ENCODE data around the gene NRG4. TPM values are rescaled to one million over a fixed set of nuclear protein-coding genes. Genes with fewer than 3 reads are reported as not detected.
"Not testable (repeated sequence)": the region's sequence is repeated elsewhere in the genome, so short reads cannot be mapped to it uniquely, and the experiment has no call there.

The NRG4 gene
- total and polyA plus RNA-seq, 5 donors from 2014 or later = not detected

- not testable (repeated sequence) for H3K27me3 ChIP-seq (ENCODE audit: control insufficient read depth, insufficient read depth, low read length); H3K4me1 ChIP-seq (ENCODE audit: control insufficient read depth, insufficient read depth, low read length, poor library complexity, severe bottlenecking); H3K36me3 Mint-ChIP-seq; H3K4me1 Mint-ChIP-seq; H3K4me3 ChIP-seq (ENCODE audit: low read depth, low read length); DNase-seq; H3K36me3 ChIP-seq (ENCODE audit: control insufficient read depth, insufficient read depth, low read length); H3K9me3 ChIP-seq (ENCODE audit: control insufficient read depth in 2 of 2, low read length in 2 of 2); H3K27ac Mint-ChIP-seq; ATAC-seq (ENCODE audit: low read depth in 2 of 2); H3K27ac ChIP-seq (ENCODE audit: insufficient read depth, low read length, poor library complexity, severe bottlenecking); H3K4me3 Mint-ChIP-seq
- H3K9me3 Mint-ChIP-seq = peaks cover 0 to 36% (median 6%) of the 10 kb centered on the region in 7 donors
- H3K27me3 Mint-ChIP-seq = peaks cover 39% of the 10 kb centered on the region
Measured at GRCh38 chr15:76013470-76013869, 1.2 kb upstream of the NRG4 start.

- Mint-ChIP-seq H3K36me3 (no peaks in the 10 kb centered on the region), H3K4me3 (no peak overlapping the region), H3K4me1 (peaks cover 0 to 5% (median under 1%) of the 10 kb centered on the region in 4 donors), H3K27me3 (peaks cover 31% of the 10 kb centered on the region), H3K9me3 (peaks cover 0 to 13% (median 4%) of the 10 kb centered on the region in 7 donors), H3K27ac (no peak overlapping the region)
- Histone ChIP-seq H3K36me3 (ENCODE audit: control insufficient read depth, insufficient read depth, low read length) (no peaks in the 10 kb centered on the region), H3K4me3 (ENCODE audit: low read depth, low read length) (no peak overlapping the region), H3K27ac (ENCODE audit: insufficient read depth, low read length, poor library complexity, severe bottlenecking) (no peak overlapping the region), H3K4me1 (ENCODE audit: control insufficient read depth, insufficient read depth, low read length, poor library complexity, severe bottlenecking) (no peaks in the 10 kb centered on the region), H3K9me3 (ENCODE audit: control insufficient read depth in 2 of 2, low read length in 2 of 2) (no peaks in the 10 kb centered on the region), H3K27me3 (ENCODE audit: control insufficient read depth, insufficient read depth, low read length) (peaks cover 14% of the 10 kb centered on the region)
- no peak for ATAC-seq (ENCODE audit: low read depth in 2 of 2)
- no peak for DNase-seq
Measured at GRCh38 chr15:76010613-76011012, 1.6 kb downstream of the NRG4 start.

DNA sequence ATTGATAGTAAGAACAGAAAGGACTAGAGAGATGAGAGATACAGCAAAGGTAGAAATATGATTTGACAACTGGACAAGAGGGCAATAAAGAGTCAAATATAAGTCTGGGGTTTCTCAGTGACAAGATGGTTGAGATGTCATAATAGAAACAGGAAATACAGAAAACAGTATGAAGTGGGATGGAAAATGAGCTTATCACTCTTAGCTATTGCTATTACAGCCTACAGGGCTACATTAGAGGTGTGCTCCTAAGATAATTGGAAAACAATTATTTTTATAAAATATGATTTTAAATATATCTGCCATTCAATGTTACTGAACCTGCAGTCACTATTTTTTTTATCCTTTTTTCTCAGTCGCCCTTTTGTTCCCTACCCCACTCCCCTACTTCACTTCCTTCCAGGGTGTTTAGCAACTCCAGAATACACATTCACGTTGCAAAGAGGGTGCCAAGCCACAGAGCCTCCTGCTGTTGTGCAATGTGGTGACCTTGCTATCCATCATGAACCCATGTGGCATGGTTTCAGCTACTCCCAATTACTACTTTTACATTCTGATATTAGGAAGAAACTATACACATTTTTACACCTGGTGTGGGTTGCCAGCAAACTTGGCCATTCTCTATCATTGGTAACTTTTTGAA lies 6.0 kb downstream of the NRG4 start:
- no peak overlapping the region for H3K4me3 Mint-ChIP-seq
- no peak overlapping the region for H3K27ac Mint-ChIP-seq
- H3K9me3 Mint-ChIP-seq = peaks cover 0 to 2% (median 0%) of the 10 kb centered on the region in 7 donors
- Histone ChIP-seq H3K4me3 (ENCODE audit: low read depth, low read length) (no peak overlapping the region), H3K36me3 (ENCODE audit: control insufficient read depth, insufficient read depth, low read length) (no peaks in the 10 kb centered on the region), H3K4me1 (ENCODE audit: control insufficient read depth, insufficient read depth, low read length, poor library complexity, severe bottlenecking) (no peaks in the 10 kb centered on the region), H3K27ac (ENCODE audit: insufficient read depth, low read length, poor library complexity, severe bottlenecking) (no peak overlapping the region), H3K9me3 (ENCODE audit: control insufficient read depth in 2 of 2, low read length in 2 of 2) (no peaks in the 10 kb centered on the region), H3K27me3 (ENCODE audit: control insufficient read depth, insufficient read depth, low read length) (peaks cover 23% of the 10 kb centered on the region)
- peaks cover 25% of the 10 kb centered on the region for H3K27me3 Mint-ChIP-seq
- no peak for DNase-seq
- no peak for ATAC-seq (ENCODE audit: low read depth in 2 of 2)
- no peaks in the 10 kb centered on the region for H3K36me3 Mint-ChIP-seq
- H3K4me1 Mint-ChIP-seq = no peaks in the 10 kb centered on the region

DNA sequence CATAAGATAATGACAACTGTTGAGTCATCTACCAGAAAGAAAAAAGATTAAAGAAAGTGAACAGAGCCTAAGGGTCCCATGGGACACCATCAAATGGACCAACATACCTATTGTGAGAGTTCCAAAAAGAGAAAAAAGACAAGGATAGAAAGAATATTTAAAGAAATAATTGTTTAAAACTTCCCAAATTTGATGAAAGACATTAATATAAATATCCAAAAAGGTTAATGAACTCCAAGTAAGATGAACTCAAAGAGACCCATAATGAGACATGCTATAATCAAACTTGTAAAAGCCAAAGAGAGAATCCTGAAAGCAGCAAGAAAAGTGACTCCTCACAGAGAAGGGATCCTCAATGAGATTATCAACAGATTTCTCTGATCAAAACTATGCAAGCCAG lies 8.9 kb downstream of the NRG4 start:
- Mint-ChIP-seq H3K36me3 (no peaks in the 10 kb centered on the region), H3K4me1 (no peaks in the 10 kb centered on the region), H3K27ac (no peak overlapping the region), H3K9me3 (peaks cover 0 to 2% (median 0%) of the 10 kb centered on the region in 7 donors), H3K27me3 (peaks cover 26% of the 10 kb centered on the region), H3K4me3 (no peak overlapping the region)
- ATAC-seq (ENCODE audit: low read depth in 2 of 2) (no peak), DNase-seq (no peak)
- Histone ChIP-seq H3K4me1 (ENCODE audit: control insufficient read depth, insufficient read depth, low read length, poor library complexity, severe bottlenecking) (no peaks in the 10 kb centered on the region), H3K36me3 (ENCODE audit: control insufficient read depth, insufficient read depth, low read length) (no peaks in the 10 kb centered on the region), H3K9me3 (ENCODE audit: control insufficient read depth in 2 of 2, low read length in 2 of 2) (no peaks in the 10 kb centered on the region), H3K27ac (ENCODE audit: insufficient read depth, low read length, poor library complexity, severe bottlenecking) (no peak overlapping the region), H3K4me3 (ENCODE audit: low read depth, low read length) (no peak overlapping the region), H3K27me3 (ENCODE audit: control insufficient read depth, insufficient read depth, low read length) (peaks cover 27% of the 10 kb centered on the region)

- H3K4me1 Mint-ChIP-seq = no peaks in the 10 kb centered on the region
- ATAC-seq (ENCODE audit: low read depth in 2 of 2) (no peak), DNase-seq (no peak)
- peaks cover 0 to 11% (median 4%) of the 10 kb centered on the region in 7 donors for H3K9me3 Mint-ChIP-seq
- Histone ChIP-seq H3K27me3 (ENCODE audit: control insufficient read depth, insufficient read depth, low read length) (peaks cover 28% of the 10 kb centered on the region), H3K27ac (ENCODE audit: insufficient read depth, low read length, poor library complexity, severe bottlenecking) (no peak overlapping the region), H3K9me3 (ENCODE audit: control insufficient read depth in 2 of 2, low read length in 2 of 2) (peaks cover 3 to 4% of the 10 kb centered on the region in 2 experiments), H3K36me3 (ENCODE audit: control insufficient read depth, insufficient read depth, low read length) (no peaks in the 10 kb centered on the region), H3K4me3 (ENCODE audit: low read depth, low read length) (no peak overlapping the region), H3K4me1 (ENCODE audit: control insufficient read depth, insufficient read depth, low read length, poor library complexity, severe bottlenecking) (no peaks in the 10 kb centered on the region)
- H3K4me3 Mint-ChIP-seq = no peak overlapping the region
- peaks cover 52% of the 10 kb centered on the region for H3K27me3 Mint-ChIP-seq
- H3K27ac Mint-ChIP-seq = no peak overlapping the region
- H3K36me3 Mint-ChIP-seq = peaks cover 6% of the 10 kb centered on the region
Measured at GRCh38 chr15:75995611-75996010, 16.6 kb downstream of the NRG4 start.

DNA sequence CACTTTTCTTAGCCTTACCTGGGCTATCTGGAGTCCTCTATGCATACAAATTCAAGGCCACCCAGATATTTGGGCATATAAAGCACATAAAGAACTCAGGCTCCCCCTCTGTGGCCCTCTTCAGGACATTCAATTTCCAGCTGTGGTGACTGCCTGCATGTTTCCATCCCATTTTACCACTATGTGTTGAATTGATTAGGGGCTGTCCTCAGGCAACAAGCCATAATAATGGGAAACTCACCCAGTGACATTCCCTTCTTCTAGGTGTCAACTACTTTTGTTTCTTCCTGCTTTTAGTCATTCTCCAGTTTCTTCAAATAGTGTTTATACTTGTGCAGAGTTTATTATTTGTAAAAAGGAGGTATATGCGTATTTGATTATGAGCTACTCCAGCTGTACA lies 18.0 kb downstream of the NRG4 start:
- Mint-ChIP-seq H3K36me3 (peaks cover 6% of the 10 kb centered on the region), H3K4me3 (no peak overlapping the region), H3K27ac (no peak overlapping the region), H3K9me3 (peaks cover 0 to 11% (median 4%) of the 10 kb centered on the region in 7 donors), H3K27me3 (peaks cover 51% of the 10 kb centered on the region), H3K4me1 (no peaks in the 10 kb centered on the region)
- H3K36me3 ChIP-seq (ENCODE audit: control insufficient read depth, insufficient read depth, low read length) = no peaks in the 10 kb centered on the region
- DNase-seq (no peak), ATAC-seq (ENCODE audit: low read depth in 2 of 2) (no peak)
- H3K4me1 ChIP-seq (ENCODE audit: control insufficient read depth, insufficient read depth, low read length, poor library complexity, severe bottlenecking) = no peaks in the 10 kb centered on the region
- no peak overlapping the region for H3K27ac ChIP-seq (ENCODE audit: insufficient read depth, low read length, poor library complexity, severe bottlenecking)
- peaks cover 3 to 4% of the 10 kb centered on the region in 2 experiments for H3K9me3 ChIP-seq (ENCODE audit: control insufficient read depth in 2 of 2, low read length in 2 of 2)
- peaks cover 23% of the 10 kb centered on the region for H3K27me3 ChIP-seq (ENCODE audit: control insufficient read depth, insufficient read depth, low read length)
- H3K4me3 ChIP-seq (ENCODE audit: low read depth, low read length) = no peak overlapping the region

DNA sequence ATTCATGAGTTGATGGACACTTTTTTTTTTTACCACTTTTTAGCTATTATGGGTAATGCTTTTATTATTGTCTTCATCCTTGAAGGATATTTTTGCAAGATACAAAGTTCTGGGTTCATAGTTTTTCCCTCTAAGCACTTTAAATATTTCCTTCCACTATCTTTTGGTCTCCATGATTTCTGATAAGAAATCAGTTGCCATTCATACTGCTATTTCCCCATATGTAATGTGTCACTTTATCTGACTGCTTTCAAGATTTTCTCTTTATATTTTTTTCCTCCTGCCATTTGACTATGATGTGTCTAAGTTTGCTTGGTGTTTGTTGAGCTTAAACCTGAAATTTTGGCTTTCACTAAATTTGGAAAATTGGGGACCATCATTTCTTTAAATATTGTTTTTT lies 19.3 kb downstream of the NRG4 start:
- Histone ChIP-seq H3K4me1 (ENCODE audit: control insufficient read depth, insufficient read depth, low read length, poor library complexity, severe bottlenecking) (no peaks in the 10 kb centered on the region), H3K27me3 (ENCODE audit: control insufficient read depth, insufficient read depth, low read length) (peaks cover 15% of the 10 kb centered on the region), H3K9me3 (ENCODE audit: control insufficient read depth in 2 of 2, low read length in 2 of 2) (peaks cover 3 to 4% of the 10 kb centered on the region in 2 experiments), H3K4me3 (ENCODE audit: low read depth, low read length) (no peak overlapping the region), H3K36me3 (ENCODE audit: control insufficient read depth, insufficient read depth, low read length) (no peaks in the 10 kb centered on the region), H3K27ac (ENCODE audit: insufficient read depth, low read length, poor library complexity, severe bottlenecking) (no peak overlapping the region)
- Mint-ChIP-seq H3K4me1 (no peaks in the 10 kb centered on the region), H3K9me3 (peaks cover 0 to 11% (median 4%) of the 10 kb centered on the region in 7 donors), H3K4me3 (no peak overlapping the region), H3K36me3 (peaks cover 6% of the 10 kb centered on the region), H3K27me3 (peaks cover 55% of the 10 kb centered on the region), H3K27ac (no peak overlapping the region)
- DNase-seq (no peak), ATAC-seq (ENCODE audit: low read depth in 2 of 2) (no peak)

DNA sequence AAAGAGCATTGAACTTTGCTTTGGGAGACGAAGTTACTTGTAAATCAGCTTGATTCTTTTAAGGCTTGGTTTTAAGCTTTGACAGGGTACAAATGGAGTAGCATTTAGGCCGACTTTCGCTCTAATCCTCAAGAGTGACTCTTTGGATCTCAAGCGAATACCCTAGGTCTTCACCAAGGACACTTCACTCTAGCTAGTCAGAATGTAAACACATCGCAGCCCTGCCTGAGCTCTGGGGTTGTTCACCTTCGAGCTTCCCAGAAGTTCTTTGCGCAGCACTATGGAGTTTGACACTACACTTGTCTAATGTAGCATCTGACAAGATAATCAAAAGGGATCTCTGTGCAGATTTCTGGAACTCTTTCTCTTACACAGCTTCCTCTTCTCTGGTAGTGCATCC lies 22.3 kb downstream of the NRG4 start:
- no peaks in the 10 kb centered on the region for H3K4me1 ChIP-seq (ENCODE audit: control insufficient read depth, insufficient read depth, low read length, poor library complexity, severe bottlenecking)
- no peak overlapping the region for H3K4me3 ChIP-seq (ENCODE audit: low read depth, low read length)
- Mint-ChIP-seq H3K4me3 (no peak overlapping the region), H3K36me3 (peaks cover 6% of the 10 kb centered on the region), H3K27me3 (peaks cover 45% of the 10 kb centered on the region), H3K9me3 (peaks cover 0 to 9% (median 4%) of the 10 kb centered on the region in 7 donors), H3K4me1 (no peaks in the 10 kb centered on the region), H3K27ac (no peak overlapping the region)
- H3K9me3 ChIP-seq (ENCODE audit: control insufficient read depth in 2 of 2, low read length in 2 of 2) = peaks cover 3 to 4% of the 10 kb centered on the region in 2 experiments
- H3K27me3 ChIP-seq (ENCODE audit: control insufficient read depth, insufficient read depth, low read length) = peaks cover 6% of the 10 kb centered on the region
- H3K36me3 ChIP-seq (ENCODE audit: control insufficient read depth, insufficient read depth, low read length) = no peaks in the 10 kb centered on the region
- ATAC-seq (ENCODE audit: low read depth in 2 of 2) (no peak), DNase-seq (no peak)
- no peak overlapping the region for H3K27ac ChIP-seq (ENCODE audit: insufficient read depth, low read length, poor library complexity, severe bottlenecking)

Measured in CD4-positive, CD25-positive, alpha-beta regulatory T cell (primary cell).